Testis (tissue), 3 donors: ENCODE data around the gene IL1RAPL1. TPM values are rescaled to one million over a fixed set of nuclear protein-coding genes. Genes with fewer than 3 reads are reported as not detected.

Source experiments
- DNase-seq: peaks from one replicate; pipeline ENCODE4 v3.0.0-alpha.2; 2019
- H3K27ac ChIP-seq, 2 donors: fragments of 200-600 bp; sonication (generic); one replicate each; pipeline ENCODE4 v1.5.1; 2019
- H3K27me3 ChIP-seq: fragments of 200-600 bp; sonication (generic); one replicate; pipeline ENCODE4 v1.5.1; 2019
- H3K36me3 ChIP-seq: fragments of 200-600 bp; sonication (generic); one replicate; pipeline ENCODE4 v1.5.1; 2017; ENCODE audit warnings: low read depth; ENCODE audit errors: missing control alignments
- H3K4me1 ChIP-seq: fragments of 200-600 bp; sonication (generic); one replicate; pipeline ENCODE4 v1.5.1; 2019
- H3K4me3 ChIP-seq, 2 donors: fragments of 200-600 bp; sonication (generic); one replicate each; pipeline ENCODE4 v1.5.1; 2017 to 2019
- H3K9me3 ChIP-seq: fragments of 200-600 bp; sonication (generic); one replicate; pipeline ENCODE4 v1.5.1; 2017
- POLR2A ChIP-seq: fragments of 450-650 bp; IDR thresholded peaks from one replicate; pipeline ENCODE4 v1.6.1; 2017; ENCODE audit warnings: antibody characterized with exemption, mild to moderate bottlenecking, moderate library complexity
- WGBS, 2 donors: methylation state at CpG; one replicate each; pipeline ENCODE4 v1.1.5; 2018; 5-methylcytosine and 5-hydroxymethylcytosine counted together
- intact Hi-C: fragments of 100-400 bp; cut with DNase I; formaldehyde crosslinking; loops from one replicate; pipeline ENCODE4 v1.15.1; 2023; ENCODE audit warnings: low total_unique reads
- polyA plus RNA-seq: library from polyadenylated mRNA; stranded (reverse); fragments of 350-450 nt; fragmentation: Illumina TruSeq; extraction: RNeasy Lipid Tissue Mini Kit (QIAGEN cat#74804); gene quantifications from one replicate; pipeline ENCODE4 v1.2.3, GENCODE V29; 2014; ENCODE audit warnings: low read depth, low replicate concordance; ENCODE audit not compliant: insufficient read depth
- total RNA-seq, 2 donors: library from RNA; depleted of rRNA; stranded (reverse); fragments of >200 nt; gene quantifications; one replicate each; pipeline ENCODE4 v1.2.3, GENCODE V29; 2016
- TF ChIP-seq, protein P1 (sequence below), 3 experiments: fragments of 450-650 bp in 2 of 3; fragments of 200-600 bp in 1 of 3; sonication (generic) in 1 of 3; IDR thresholded peaks; one replicate each; pipeline ENCODE4 v1.5.1; 2016 to 2019; ENCODE audit warnings: antibody characterized with exemption in 3 of 3, mild to moderate bottlenecking in 2 of 3, moderate library complexity in 1 of 3

The IL1RAPL1 gene
- total and polyA plus RNA-seq, 3 donors from 2014 or later = 0.13 to 0.94 (median 0.93) TPM

DNA sequence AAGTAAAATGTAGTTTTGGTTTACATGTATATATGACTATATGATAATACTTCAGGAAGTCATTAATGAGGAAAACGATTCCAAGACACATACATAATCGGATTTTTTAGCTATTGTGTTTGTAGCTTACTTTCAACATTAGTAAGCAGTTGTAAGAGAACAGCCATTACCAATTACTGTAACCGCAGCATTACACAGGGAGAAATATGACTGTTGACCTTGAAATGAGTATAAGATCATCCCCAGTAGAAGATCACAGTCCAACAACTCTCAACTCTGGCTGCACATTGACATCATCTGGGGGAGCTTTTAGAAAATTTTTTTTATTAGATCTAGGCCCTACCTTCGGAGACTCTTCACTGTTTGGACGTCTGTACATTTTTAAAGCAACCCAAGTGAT is 866.1 kb downstream of the IL1RAPL1 start:
- no peaks in the 10 kb centered on the region for H3K9me3 ChIP-seq
- 54 to 63% methylated on average over 5 of the region's 5 CpGs for WGBS, 2 donors
- TF ChIP-seq, protein P1, sequence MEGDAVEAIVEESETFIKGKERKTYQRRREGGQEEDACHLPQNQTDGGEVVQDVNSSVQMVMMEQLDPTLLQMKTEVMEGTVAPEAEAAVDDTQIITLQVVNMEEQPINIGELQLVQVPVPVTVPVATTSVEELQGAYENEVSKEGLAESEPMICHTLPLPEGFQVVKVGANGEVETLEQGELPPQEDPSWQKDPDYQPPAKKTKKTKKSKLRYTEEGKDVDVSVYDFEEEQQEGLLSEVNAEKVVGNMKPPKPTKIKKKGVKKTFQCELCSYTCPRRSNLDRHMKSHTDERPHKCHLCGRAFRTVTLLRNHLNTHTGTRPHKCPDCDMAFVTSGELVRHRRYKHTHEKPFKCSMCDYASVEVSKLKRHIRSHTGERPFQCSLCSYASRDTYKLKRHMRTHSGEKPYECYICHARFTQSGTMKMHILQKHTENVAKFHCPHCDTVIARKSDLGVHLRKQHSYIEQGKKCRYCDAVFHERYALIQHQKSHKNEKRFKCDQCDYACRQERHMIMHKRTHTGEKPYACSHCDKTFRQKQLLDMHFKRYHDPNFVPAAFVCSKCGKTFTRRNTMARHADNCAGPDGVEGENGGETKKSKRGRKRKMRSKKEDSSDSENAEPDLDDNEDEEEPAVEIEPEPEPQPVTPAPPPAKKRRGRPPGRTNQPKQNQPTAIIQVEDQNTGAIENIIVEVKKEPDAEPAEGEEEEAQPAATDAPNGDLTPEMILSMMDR (IDR thresholded peaks at IDR 0.05) = no peak
- TF ChIP-seq POLR2A = no peak
- DNase-seq = no peak
- intact Hi-C loops = no loop called here
- H3K4me3 ChIP-seq = no peak overlapping the region
- H3K36me3 ChIP-seq = no peaks in the 10 kb centered on the region
- no peak overlapping the region for H3K27ac ChIP-seq
- H3K27me3 ChIP-seq = no peaks in the 10 kb centered on the region
- H3K4me1 ChIP-seq = no peaks in the 10 kb centered on the region

DNA sequence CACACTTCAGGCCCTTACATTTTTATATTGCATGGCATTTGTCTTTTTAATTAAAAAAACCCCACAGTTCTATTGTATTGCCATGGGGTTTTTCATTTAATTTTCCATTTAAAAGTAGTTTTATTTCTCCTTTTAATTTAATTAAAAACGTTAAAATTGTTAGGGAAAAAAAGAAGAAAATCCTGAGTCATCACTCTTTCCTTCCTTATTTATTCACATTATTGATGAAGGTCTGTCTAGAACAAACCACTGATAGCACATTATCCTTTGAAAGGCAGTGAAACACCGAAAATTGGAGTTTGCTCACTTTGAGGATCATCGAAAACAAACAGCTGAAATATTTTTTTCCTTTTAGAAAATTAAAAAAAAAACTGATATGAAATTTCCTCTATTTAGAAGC is 868.5 kb downstream of the IL1RAPL1 start:
- 81 to 82% methylated on average over 3 of the region's 3 CpGs for WGBS, 2 donors
- H3K27me3 ChIP-seq = no peaks in the 10 kb centered on the region
- intact Hi-C loops = no loop called here
- no peak overlapping the region for H3K27ac ChIP-seq
- TF ChIP-seq POLR2A = no peak
- TF ChIP-seq, protein P1 (IDR thresholded peaks at IDR 0.05) = no peak
- no peaks in the 10 kb centered on the region for H3K36me3 ChIP-seq
- no peak overlapping the region for H3K4me3 ChIP-seq
- no peaks in the 10 kb centered on the region for H3K9me3 ChIP-seq
- no peak for DNase-seq
- no peaks in the 10 kb centered on the region for H3K4me1 ChIP-seq

DNA sequence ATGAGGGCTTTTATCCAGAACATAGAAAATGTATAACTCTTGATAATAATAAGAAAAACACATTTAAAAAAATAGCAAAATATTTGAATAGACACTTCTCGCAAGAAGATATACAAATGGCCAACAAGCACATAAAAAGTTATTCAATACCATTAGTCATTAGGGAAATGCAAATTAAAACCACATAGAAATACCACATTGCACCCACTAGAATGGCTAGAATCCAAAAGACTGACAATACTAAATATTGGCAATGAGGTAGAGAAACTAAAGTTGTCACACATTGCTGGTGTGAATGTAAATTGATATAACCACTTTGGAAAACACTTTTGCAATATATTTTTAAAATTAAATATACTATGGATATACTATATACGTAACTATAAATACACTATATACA is 873.8 kb downstream of the IL1RAPL1 start:
- Histone ChIP-seq H3K27me3 (no peaks in the 10 kb centered on the region), H3K9me3 (no peaks in the 10 kb centered on the region), H3K36me3 (no peaks in the 10 kb centered on the region), H3K27ac (no peak overlapping the region), H3K4me3 (no peak overlapping the region), H3K4me1 (no peaks in the 10 kb centered on the region)
- TF ChIP-seq, protein P1 (IDR thresholded peaks at IDR 0.05) = no peak
- no peak for TF ChIP-seq POLR2A
- intact Hi-C loops = no loop called here
- no peak for DNase-seq
- 95 to 98% methylated on average over 2 of the region's 2 CpGs for WGBS, 2 donors

DNA sequence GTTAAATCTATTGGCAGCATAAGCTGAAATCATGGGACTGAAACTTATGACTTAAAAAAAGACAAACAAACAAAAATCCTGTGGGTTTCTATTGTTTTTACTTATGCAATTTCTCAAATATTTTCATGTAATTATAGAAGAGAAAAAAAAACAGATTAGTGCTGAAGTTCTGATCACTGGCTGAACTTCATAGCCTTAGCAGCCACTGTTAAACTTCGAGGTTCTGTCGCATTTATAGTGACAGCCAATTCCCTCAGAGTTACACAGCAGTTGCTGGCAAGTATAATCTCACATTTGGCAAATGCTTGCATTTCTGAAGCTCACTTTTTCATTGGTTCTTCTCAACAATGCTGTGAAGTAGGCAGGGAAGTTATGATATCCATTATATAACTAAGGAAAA is 879.2 kb downstream of the IL1RAPL1 start:
- WGBS, 2 donors = 39 to 63% methylated on average over 2 of the region's 2 CpGs
- no peak for DNase-seq
- Histone ChIP-seq H3K4me3 (no peak overlapping the region), H3K9me3 (no peaks in the 10 kb centered on the region), H3K27me3 (no peaks in the 10 kb centered on the region), H3K27ac (no peak overlapping the region), H3K4me1 (no peaks in the 10 kb centered on the region), H3K36me3 (no peaks in the 10 kb centered on the region)
- TF ChIP-seq, protein P1 (IDR thresholded peaks at IDR 0.05) = no peak
- TF ChIP-seq POLR2A = no peak
- intact Hi-C loops = no loop called here

DNA sequence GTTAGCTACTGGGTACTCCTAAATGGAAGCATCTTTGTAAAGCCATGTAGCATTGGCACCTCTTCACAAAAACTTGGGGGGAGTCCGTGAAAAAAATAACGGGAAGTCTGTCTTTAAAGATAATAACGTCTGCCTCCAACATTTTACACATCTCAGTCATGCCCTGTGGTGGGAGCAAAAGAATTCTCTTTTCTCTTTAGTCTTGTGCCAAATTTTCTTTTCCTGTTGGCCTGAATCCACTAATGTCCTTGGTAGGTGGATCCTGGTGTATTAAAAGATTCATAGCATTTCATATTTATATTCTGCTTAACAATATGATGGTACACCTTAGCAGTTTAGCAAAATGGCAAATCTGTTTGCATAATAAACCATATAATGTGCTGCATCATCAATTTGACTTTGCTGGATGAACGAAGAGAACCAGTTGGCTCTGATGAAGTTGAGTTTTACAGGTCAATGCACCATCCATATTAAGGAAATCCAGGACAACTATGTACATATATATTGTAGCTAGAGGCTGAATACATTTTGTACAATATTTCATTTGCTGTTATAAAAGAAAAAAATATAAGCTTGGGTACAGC is 881.8 kb downstream of the IL1RAPL1 start:
- no peak overlapping the region for H3K27ac ChIP-seq
- no peak for DNase-seq

More for the DNA sequence above, 881.8 kb downstream of the IL1RAPL1 start:
- Histone ChIP-seq H3K36me3 (no peaks in the 10 kb centered on the region), H3K9me3 (no peaks in the 10 kb centered on the region), H3K27me3 (no peaks in the 10 kb centered on the region), H3K4me3 (no peak overlapping the region), H3K4me1 (no peaks in the 10 kb centered on the region)
- TF ChIP-seq, protein P1 (IDR thresholded peaks at IDR 0.05) = no peak
- TF ChIP-seq POLR2A = no peak
- 55 to 66% methylated on average over 4 of the region's 4 CpGs for WGBS, 2 donors
- intact Hi-C loops = no loop called here
